Activated B cell treated with CpG ODN at 0.5 μM for 24 hours (primary cell): ENCODE results near the gene PXDC1. TPM values are rescaled to one million over a fixed set of nuclear protein-coding genes. Genes with fewer than 3 reads are reported as not detected.

Source experiments
- ATAC-seq: fragments of 200-7000 bp; cut with Tn5 transposase; one replicate; pipeline ENCODE4 v1.10.0; 2021; ENCODE audit warnings: low read depth, mild to moderate bottlenecking, moderate library complexity
- CTCF ChIA-PET: fragments of 350-600 bp; sonication (Branson Sonifier 250); formaldehyde crosslinking; loops from one replicate; lab custom pipeline; 2021; ENCODE audit warnings: antibody characterized with exemption; lab: Charles Lee
- POLR2A ChIA-PET: fragments of 350-600 bp; sonication (Branson Sonifier 250); formaldehyde crosslinking; loops from one replicate; lab custom pipeline; 2021; ENCODE audit warnings: antibody characterized with exemption; lab: Charles Lee
- DNase-seq: peaks from one replicate; pipeline ENCODE4 v3.0.0; 2022
- H3K27ac Mint-ChIP-seq: one replicate; pipeline ENCODE4 v1.8.0; 2020; ENCODE audit warnings: mixed read lengths
- H3K27me3 Mint-ChIP-seq: one replicate; pipeline ENCODE4 v1.8.0; 2021; ENCODE audit warnings: mixed read lengths
- H3K36me3 Mint-ChIP-seq: one replicate; pipeline ENCODE4 v1.8.0; 2021; ENCODE audit warnings: low read depth, mixed read lengths
- H3K4me1 Mint-ChIP-seq: one replicate; pipeline ENCODE4 v1.8.0; 2021; ENCODE audit warnings: mixed read lengths
- H3K4me3 Mint-ChIP-seq: one replicate; pipeline ENCODE4 v1.8.0; 2020; ENCODE audit warnings: mild to moderate bottlenecking, mixed read lengths
- H3K9me3 Mint-ChIP-seq: one replicate; pipeline ENCODE4 v1.8.0; 2020; ENCODE audit warnings: mixed read lengths
- CTCF ChIP-seq: fragments of 200-600 bp; IDR thresholded peaks from one replicate; pipeline ENCODE4 v1.8.0; 2022; ENCODE audit warnings: antibody characterized with exemption, mild to moderate bottlenecking
- intact Hi-C: fragments of 100-400 bp; cut with micrococcal nuclease; formaldehyde crosslinking; loops from one replicate; pipeline ENCODE4 v1.15.1; 2024
- total RNA-seq: library from RNA; stranded (reverse); gene quantifications from 2 replicates; pipeline ENCODE4 v1.2.3, GENCODE V29; 2022

The PXDC1 gene
- total RNA-seq, 1 donor from 2014 or later: 3.9 TPM

- ATAC-seq: no peak
- Mint-ChIP-seq H3K4me1 (peaks cover 60% of the 10 kb centered on the region), H3K27ac (no peak overlapping the region), H3K4me3 (no peak overlapping the region), H3K36me3 (no peaks in the 10 kb centered on the region), H3K27me3 (no peaks in the 10 kb centered on the region), H3K9me3 (no peaks in the 10 kb centered on the region)
- DNase-seq: no peak
- ChIA-PET CTCF (no interaction called here), POLR2A (no interaction called here)
- intact Hi-C loops: no loop called here
- TF ChIP-seq CTCF: no peak
Measured at GRCh38 chr6:3797231-3798054, 45.9 kb upstream of the PXDC1 start.

GRCh38 chr6:3796719-3797041 lies 45.2 kb upstream of the PXDC1 start:
- ChIA-PET CTCF (no interaction called here), POLR2A (no interaction called here)
- DNase-seq: no peak
- Mint-ChIP-seq H3K27me3 (no peaks in the 10 kb centered on the region), H3K4me3 (no peak overlapping the region), H3K27ac (no peak overlapping the region), H3K9me3 (no peaks in the 10 kb centered on the region), H3K36me3 (no peaks in the 10 kb centered on the region), H3K4me1 (peaks cover 64% of the 10 kb centered on the region)
- intact Hi-C loops: no loop called here
- no peak for ATAC-seq
- no peak for TF ChIP-seq CTCF

GRCh38 chr6:3795836-3796718 lies 44.6 kb upstream of the PXDC1 start:
- Mint-ChIP-seq H3K36me3 (no peaks in the 10 kb centered on the region), H3K4me1 (peaks cover 64% of the 10 kb centered on the region), H3K9me3 (no peaks in the 10 kb centered on the region), H3K4me3 (no peak overlapping the region), H3K27ac (no peak overlapping the region), H3K27me3 (no peaks in the 10 kb centered on the region)
- TF ChIP-seq CTCF: no peak
- ChIA-PET CTCF (no interaction called here), POLR2A (interaction anchor here (1.1 kb wide), 1 partner anchor 44 kb away, joined by 7 read pairs; no protein-coding TSS in a partner anchor)
- intact Hi-C loops: no loop called here
- ATAC-seq (no peak), DNase-seq (no peak)

GRCh38 chr6:3794092-3794491 lies 42.6 kb upstream of the PXDC1 start:
- POLR2A ChIA-PET: interaction anchor here (0.6 to 1.7 kb wide), 3 partner anchors 10 to 24 kb away, joined by 3 to 6 read pairs (median 3); no protein-coding TSS in a partner anchor
- CTCF ChIA-PET: interaction anchor here (1.3 to 2.2 kb wide), 2 partner anchors 48 to 55 kb away, joined by 3 to 6 read pairs; partner anchors contain the start of gene FAM50B
- intact Hi-C loops: no loop called here
- Mint-ChIP-seq H3K4me3 (no peak overlapping the region), H3K4me1 (peaks cover 52% of the 10 kb centered on the region), H3K27me3 (no peaks in the 10 kb centered on the region), H3K9me3 (no peaks in the 10 kb centered on the region), H3K27ac (peak overlapping the region; percentile 66), H3K36me3 (no peaks in the 10 kb centered on the region)
- ATAC-seq (peak; percentile 62), DNase-seq (no peak)
- no peak for TF ChIP-seq CTCF

GRCh38 chr6:3793545-3793944 lies 42.0 kb upstream of the PXDC1 start:
- ATAC-seq (no peak), DNase-seq (no peak)
- peak overlapping the region; percentile 66 for H3K27ac Mint-ChIP-seq
- no peak for TF ChIP-seq CTCF
- no peaks in the 10 kb centered on the region for H3K36me3 Mint-ChIP-seq
- peaks cover 47% of the 10 kb centered on the region for H3K4me1 Mint-ChIP-seq
- CTCF ChIA-PET: interaction anchor here (1.3 to 2.2 kb wide), 2 partner anchors 47 to 55 kb away, joined by 3 to 6 read pairs; partner anchors contain the start of gene FAM50B
- no peaks in the 10 kb centered on the region for H3K9me3 Mint-ChIP-seq
- H3K4me3 Mint-ChIP-seq: no peak overlapping the region
- POLR2A ChIA-PET: interaction anchor here (0.6 to 1.7 kb wide), 2 partner anchors 11 to 24 kb away, joined by 3 to 6 read pairs; no protein-coding TSS in a partner anchor
- intact Hi-C loops: no loop called here
- no peaks in the 10 kb centered on the region for H3K27me3 Mint-ChIP-seq
